GM23248 (cell line): ENCODE data around the gene TNRC6B. TPM values are rescaled to one million over a fixed set of nuclear protein-coding genes. Genes with fewer than 3 reads are reported as not detected.

ENCODE experiments used
- DNase-seq: peaks from one replicate; pipeline ENCODE4 v3.0.0-alpha.2; 2015
- H2AFZ ChIP-seq: fragments of 200-600 bp; sonication (generic); 2 replicates; pipeline ENCODE4 v1.6.1; 2016; ENCODE audit warnings: antibody characterized with exemption
- H3F3A ChIP-seq: fragments of 200-600 bp; sonication (generic); 2 replicates; pipeline ENCODE4 v1.6.1; 2016; ENCODE audit warnings: mild to moderate bottlenecking, antibody characterized with exemption, mixed run types; ENCODE audit not compliant: insufficient read depth
- H3K27ac ChIP-seq: fragments of 200-600 bp; sonication (generic); 2 replicates; pipeline ENCODE4 v1.5.1; 2016; ENCODE audit warnings: mild to moderate bottlenecking
- H3K27me3 ChIP-seq: fragments of 200-600 bp; sonication (generic); replicated peaks from 2 replicates; pipeline ENCODE4 v1.6.1; 2016; ENCODE audit warnings: mild to moderate bottlenecking; ENCODE audit not compliant: insufficient read depth
- H3K36me3 ChIP-seq: fragments of 200-600 bp; sonication (generic); 2 replicates; pipeline ENCODE4 v1.6.1; 2016; ENCODE audit warnings: low read depth, mild to moderate bottlenecking
- H3K4me1 ChIP-seq: fragments of 200-600 bp; sonication (generic); 2 replicates; pipeline ENCODE4 v1.6.1; 2016; ENCODE audit warnings: mild to moderate bottlenecking; ENCODE audit not compliant: insufficient read depth
- H3K4me2 ChIP-seq: fragments of 200-600 bp; sonication (generic); one replicate; pipeline ENCODE4 v1.6.1; 2016; ENCODE audit warnings: mild to moderate bottlenecking; ENCODE audit not compliant: unreplicated experiment
- H3K4me3 ChIP-seq: fragments of 200-600 bp; sonication (generic); 2 replicates; pipeline ENCODE4 v1.5.1; 2016; ENCODE audit warnings: mild to moderate bottlenecking
- H3K79me2 ChIP-seq: fragments of 200-600 bp; sonication (generic); 2 replicates; pipeline ENCODE4 v1.6.1; 2016; ENCODE audit warnings: mild to moderate bottlenecking; ENCODE audit not compliant: insufficient read depth
- H3K9ac ChIP-seq: fragments of 200-600 bp; sonication (generic); 2 replicates; pipeline ENCODE4 v1.6.1; 2016; ENCODE audit warnings: mild to moderate bottlenecking
- H3K9me2 ChIP-seq: fragments of 200-600 bp; sonication (generic); 2 replicates; pipeline ENCODE4 v1.6.1; 2016; ENCODE audit warnings: mixed run types, mild to moderate bottlenecking, moderate library complexity; ENCODE audit not compliant: insufficient read depth
- H3K9me3 ChIP-seq: fragments of 200-600 bp; sonication (generic); one replicate; pipeline ENCODE4 v1.6.1; 2017; ENCODE audit warnings: low read depth
- H4K20me1 ChIP-seq: fragments of 200-600 bp; sonication (generic); 2 replicates; pipeline ENCODE4 v1.6.0; 2016; ENCODE audit not compliant: insufficient read depth
- EZH2 ChIP-seq: fragments of 200-600 bp; sonication (generic); IDR thresholded peaks from 2 replicates; pipeline ENCODE4 v1.6.1; 2018; ENCODE audit warnings: antibody characterized with exemption, mild to moderate bottlenecking; ENCODE audit not compliant: insufficient read depth, poor library complexity, severe bottlenecking
- EZH2phosphoT487 ChIP-seq: fragments of 200-600 bp; sonication (generic); IDR thresholded peaks from 2 replicates; pipeline ENCODE4 v1.6.1; 2018; ENCODE audit warnings: antibody characterized with exemption, moderate library complexity, mild to moderate bottlenecking, low read depth; ENCODE audit not compliant: insufficient read depth
- WGBS, 2 experiments: methylation state at CpG; one replicate each; pipeline ENCODE4 v1.1.6; 2015 to 2017; ENCODE audit warnings: low lambda C conversion rate in 2 of 2, low coverage in 1 of 2; ENCODE audit errors: missing lambda C conversion rate in 2 of 2; 5-methylcytosine and 5-hydroxymethylcytosine counted together
- in situ Hi-C: fragments of 300-500 bp; cut with MboI; formaldehyde crosslinking; loops from 2 replicates; pipeline ENCODE4 v1.15.0; 2020
- polyA plus RNA-seq: library from polyadenylated mRNA; unstranded; fragments of >200 nt; fragmentation: Nextera tagmentation; extraction: Ambion mirVana; gene quantifications from 2 replicates; pipeline ENCODE4 v1.2.1, GENCODE V29; 2016
- total RNA-seq: library from RNA; depleted of rRNA; stranded (reverse); fragments of >200 nt; shearing (Covaris generic); gene quantifications from 2 replicates; pipeline ENCODE4 v1.2.3, GENCODE V29; 2014

The TNRC6B gene
- total and polyA plus RNA-seq, 2 experiments from 2014 or later, result 14.1 to 21.1 TPM

- Histone ChIP-seq H3K36me3 (peaks cover 22% of the 10 kb centered on the region; the same call in 1 of the 2 replicates), H3K9ac (no peak overlapping the region), H3K27me3 (no peaks in the 10 kb centered on the region), H3F3A (peaks cover 21% of the 10 kb centered on the region), H3K27ac (no peak overlapping the region), H3K4me3 (no peak overlapping the region), H3K4me1 (peaks cover 10% of the 10 kb centered on the region), H3K4me2 (no peak overlapping the region), H3K9me2 (no peaks in the 10 kb centered on the region), H3K9me3 (no peaks in the 10 kb centered on the region), H2AFZ (no peak overlapping the region), H3K79me2 (peaks cover 16% of the 10 kb centered on the region), H4K20me1 (no peaks in the 10 kb centered on the region)
- in situ Hi-C loops, result no loop called here
- no peak for DNase-seq
- TF ChIP-seq EZH2, result no peak
- no peak for TF ChIP-seq EZH2phosphoT487
- WGBS, 2 experiments, result 95 to 97% methylated on average over 4 of the region's 4 CpGs
These were observed 101.3 kb downstream of the TNRC6B start for GRCh38 chr22:40279017-40279416.

GRCh38 chr22:40281717-40282116, 104.0 kb downstream of the TNRC6B start:
- in situ Hi-C loops, result no loop called here
- Histone ChIP-seq H3K4me3 (no peak overlapping the region), H3K27me3 (no peaks in the 10 kb centered on the region), H3K4me2 (no peak overlapping the region), H3K9ac (no peak overlapping the region), H3K9me2 (no peaks in the 10 kb centered on the region), H3K27ac (no peak overlapping the region), H4K20me1 (no peaks in the 10 kb centered on the region), H2AFZ (no peak overlapping the region), H3K36me3 (peaks cover 31% of the 10 kb centered on the region), H3F3A (peaks cover 13% of the 10 kb centered on the region), H3K9me3 (no peaks in the 10 kb centered on the region), H3K4me1 (peaks cover 6% of the 10 kb centered on the region), H3K79me2 (no peaks in the 10 kb centered on the region; the same call in 1 of the 2 replicates)
- TF ChIP-seq EZH2 (no peak), EZH2phosphoT487 (no peak)
- no peak for DNase-seq
- 95 to 100% methylated on average over 2 of the region's 2 CpGs for WGBS, 2 experiments

GRCh38 chr22:40285513-40285912, 107.8 kb downstream of the TNRC6B start:
- H3K27me3 ChIP-seq, result no peaks in the 10 kb centered on the region
- no peaks in the 10 kb centered on the region for H3K9me3 ChIP-seq
- DNase-seq, result no peak
- no peak overlapping the region for H3K27ac ChIP-seq
- no peak overlapping the region for H3K9ac ChIP-seq
- peaks cover 26% of the 10 kb centered on the region for H3K36me3 ChIP-seq
- no peak overlapping the region for H2AFZ ChIP-seq
- WGBS, 2 experiments, result 85% methylated on average over 7 of the region's 7 CpGs
- no peak overlapping the region for H3K4me2 ChIP-seq
- in situ Hi-C loops, result no loop called here
- no peaks in the 10 kb centered on the region for H3K9me2 ChIP-seq
- no peaks in the 10 kb centered on the region for H3F3A ChIP-seq
- H3K4me3 ChIP-seq, result no peak overlapping the region
- no peaks in the 10 kb centered on the region for H4K20me1 ChIP-seq
- H3K4me1 ChIP-seq, result no peaks in the 10 kb centered on the region
- 0 out of 2 replicates have a peak, but pooled peaks cover 1% of the 10 kb centered on the region for H3K79me2 ChIP-seq
- TF ChIP-seq EZH2phosphoT487 (no peak), EZH2 (no peak)

- Histone ChIP-seq H4K20me1 (no peaks in the 10 kb centered on the region), H3K9me2 (no peaks in the 10 kb centered on the region), H3K9me3 (no peaks in the 10 kb centered on the region), H3K4me2 (no peak overlapping the region), H3K4me3 (no peak overlapping the region), H3F3A (no peaks in the 10 kb centered on the region), H3K79me2 (peaks cover 11% of the 10 kb centered on the region; the same call in 1 of the 2 replicates), H3K27ac (no peak overlapping the region), H3K9ac (no peak overlapping the region), H3K27me3 (no peaks in the 10 kb centered on the region), H3K4me1 (no peaks in the 10 kb centered on the region), H3K36me3 (peaks cover 14% of the 10 kb centered on the region), H2AFZ (no peak overlapping the region)
- no peak for DNase-seq
- in situ Hi-C loops, result no loop called here
- TF ChIP-seq EZH2phosphoT487 (no peak), EZH2 (no peak)
- 76% methylated on average over 16 of the region's 16 CpGs for WGBS, 2 experiments
These were observed 112.3 kb downstream of the TNRC6B start for GRCh38 chr22:40289991-40290459.
